Middle frontal gyrus (tissue), 1 donor: ENCODE results near the gene TRIP11.

Experiments
- DNase-seq: peaks from one replicate; pipeline ENCODE4 v3.0.0-alpha.2; 2015; ENCODE audit warnings: low spot score; ENCODE audit errors: extremely low spot score

Gene TRIP11

GRCh38 chr14:92010644-92011043, 29.2 kb downstream of the TRIP11 start:
- no peak for DNase-seq

GRCh38 chr14:92009604-92010003, 30.3 kb downstream of the TRIP11 start:
- no peak for DNase-seq

GRCh38 chr14:92005019-92005418, 34.8 kb downstream of the TRIP11 start:
- DNase-seq, result no peak

GRCh38 chr14:92004062-92004461, 35.8 kb downstream of the TRIP11 start:
- no peak for DNase-seq

- no peak for DNase-seq
Measured at GRCh38 chr14:91998667-91999570, 40.9 kb downstream of the TRIP11 start.

GRCh38 chr14:91997492-91997891, 42.4 kb downstream of the TRIP11 start:
- no peak for DNase-seq

- DNase-seq, result no peak
Measured at GRCh38 chr14:91996948-91997371, 42.9 kb downstream of the TRIP11 start.

- no peak for DNase-seq
Measured at GRCh38 chr14:91987192-91987591, 52.7 kb downstream of the TRIP11 start.

- DNase-seq, result no peak
Measured at GRCh38 chr14:91985521-91986255, 54.2 kb downstream of the TRIP11 start.

GRCh38 chr14:91985008-91985407, 54.9 kb downstream of the TRIP11 start:
- DNase-seq, result no peak

- DNase-seq, result no peak
Measured at GRCh38 chr14:91983588-91983987, 56.3 kb downstream of the TRIP11 start.

GRCh38 chr14:91980157-91980556, 59.7 kb downstream of the TRIP11 start:
- DNase-seq, result no peak

GRCh38 chr14:91977884-91978283, 62.0 kb downstream of the TRIP11 start:
- DNase-seq, result no peak

GRCh38 chr14:91975763-91976162, 64.1 kb downstream of the TRIP11 start:
- no peak for DNase-seq

GRCh38 chr14:91971188-91971778, 68.6 kb downstream of the TRIP11 start:
- DNase-seq, result no peak

- DNase-seq, result no peak
Measured at GRCh38 chr14:91968280-91968679, 71.6 kb downstream of the TRIP11 start.

- no peak for DNase-seq
Measured at GRCh38 chr14:91964724-91965123, 75.1 kb downstream of the TRIP11 start.

GRCh38 chr14:91964011-91964410, 75.8 kb downstream of the TRIP11 start:
- no peak for DNase-seq

- DNase-seq, result no peak
Measured at GRCh38 chr14:91963465-91963864, 76.4 kb downstream of the TRIP11 start.

GRCh38 chr14:91961297-91962220, 78.3 kb downstream of the TRIP11 start:
- no peak for DNase-seq

- DNase-seq, result no peak
Measured at GRCh38 chr14:91957876-91958313, 82.0 kb downstream of the TRIP11 start.
